ENCODE measurements around the gene NEU2. TPM values are rescaled to one million over a fixed set of nuclear protein-coding genes. Genes with fewer than 3 reads are reported as not detected.

NEU2 gene
- total and polyA plus RNA-seq, 2 of the 4 experiments (the other 2 are of a cell fraction), result not detected

DNA sequence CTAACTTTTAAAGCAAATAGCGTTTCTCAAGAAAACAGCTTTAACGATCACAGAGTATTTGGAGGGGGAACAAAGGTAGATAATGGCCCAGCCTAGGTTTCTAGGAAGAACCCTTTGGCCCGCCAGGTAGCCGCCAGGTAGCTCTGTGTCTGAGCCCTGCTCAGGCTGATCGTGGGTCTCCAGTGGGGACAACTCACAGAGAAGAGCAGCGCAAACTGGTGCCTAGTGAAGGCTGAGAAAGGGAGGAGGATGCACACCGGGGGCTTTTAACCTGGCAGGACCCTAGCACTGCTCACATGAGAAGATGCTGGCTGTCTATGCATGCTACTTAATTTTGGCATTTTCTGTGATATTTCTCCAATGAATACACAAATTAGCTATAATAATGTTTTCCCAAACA is 25.2 kb upstream of the NEU2 start:
- no peak overlapping the region for H3K14ac ChIP-seq (replicated peaks; ENCODE audit: low read depth, low read length)
- no peak overlapping the region for H3K27ac ChIP-seq (ENCODE audit: insufficient read depth, low read length)
- POLR2A ChIA-PET (ENCODE audit: unreplicated experiment), result no interaction called here
- TF ChIP-seq POLR2A (IDR thresholded peaks at IDR 0.05; ENCODE audit: low read depth, low read length) (no peak), MXI1 (IDR thresholded peaks at IDR 0.05; ENCODE audit: borderline replicate concordance, low read depth, low read length) (no peak), CEBPB (IDR thresholded peaks at IDR 0.05; ENCODE audit: low read depth, low read length) (no peak), NFE2L2 (IDR thresholded peaks at IDR 0.05; ENCODE audit: low read depth, low read length) (no peak), RFX5 (IDR thresholded peaks at IDR 0.05; ENCODE audit: low read depth, low read length) (no peak), ELK1 (IDR thresholded peaks at IDR 0.05; ENCODE audit: borderline replicate concordance, low read depth, low read length) (no peak), FOS (IDR thresholded peaks at IDR 0.05; ENCODE audit: low read depth, low read length) (no peak), BHLHE40 (IDR thresholded peaks at IDR 0.05; ENCODE audit: low read depth, low read length) (no peak), SMC3 (IDR thresholded peaks at IDR 0.05; ENCODE audit: low read depth, low read length) (no peak)
- H3K9ac ChIP-seq (ENCODE audit: low read depth, low read length), result no peak overlapping the region
- no peaks in the 10 kb centered on the region for H3K9me3 ChIP-seq (ENCODE audit: control insufficient read depth, insufficient read depth, low read length)
- ATAC-seq (ENCODE audit: low read depth), result no peak
- no peak overlapping the region for H3K4me3 ChIP-seq (ENCODE audit: insufficient read depth, low read depth, low read length)
- H3K27me3 ChIP-seq (ENCODE audit: control insufficient read depth, insufficient read depth, low read length), result peaks cover 18% of the 10 kb centered on the region
- no peaks in the 10 kb centered on the region for H3K4me1 ChIP-seq (ENCODE audit: control insufficient read depth, insufficient read depth, low read length)
- dilution Hi-C loops (cut with HindIII; ENCODE audit: low sequenced_read_pairs, unreplicated experiment), result no loop called here
- H4K20me1 ChIP-seq (ENCODE audit: insufficient read depth, low read length), result no peaks in the 10 kb centered on the region
- CTCF ChIA-PET, result no interaction called here
- H2AFZ ChIP-seq (replicated peaks; ENCODE audit: low read length, poor library complexity), result no peak overlapping the region
- H3K56ac ChIP-seq (ENCODE audit: extremely low read depth, insufficient read depth, low read length), result no peak overlapping the region
- no peak overlapping the region for H2BK15ac ChIP-seq (ENCODE audit: low read depth, low read length)
- H2AK5ac ChIP-seq (ENCODE audit: low read depth, low read length), result no peak overlapping the region
- H3K18ac ChIP-seq (ENCODE audit: low read depth, low read length), result no peak overlapping the region
- H2BK20ac ChIP-seq (ENCODE audit: low read depth, low read length), result no peak overlapping the region
- intact Hi-C loops (cut with micrococcal nuclease), result no loop called here
- H2BK5ac ChIP-seq (ENCODE audit: low read depth, low read length, poor library complexity, severe bottlenecking), result no peak overlapping the region
- H3K79me1 ChIP-seq (ENCODE audit: low read depth in 1 of 2, low read length in 2 of 2), result no peaks in the 10 kb centered on the region
- DNase-seq, result no peak
- H3K4ac ChIP-seq (ENCODE audit: low read depth, low read length), result no peak overlapping the region
- no peak overlapping the region for H3K23ac ChIP-seq (ENCODE audit: low read depth, low read length)
- H4K5ac ChIP-seq (ENCODE audit: low read depth, low read length), result no peak overlapping the region
- H3K4me2 ChIP-seq (ENCODE audit: low read depth, low read length), result no peak overlapping the region
- no TSS peak for BruUV-seq (replicated peaks)
- H4K91ac ChIP-seq (ENCODE audit: insufficient read depth, low read depth, low read length), result no peak overlapping the region
- no peak overlapping the region for H2AK9ac ChIP-seq (replicated peaks; ENCODE audit: low read depth, low read length, poor library complexity)
- H4K8ac ChIP-seq (ENCODE audit: low read depth in 2 of 2, low read length in 2 of 2), result no peak overlapping the region
- in situ Hi-C loops (cut with MboI; ENCODE audit: low sequenced_read_pairs), result no loop called here
- 86% methylated on average over 3 of the region's 7 CpGs; no CpG with 5 or more reads in 1 of the 2 experiments for WGBS, 2 experiments (ENCODE audit: extremely low coverage in 2 of 2, insufficient read length in 1 of 2)
- H2BK120ac ChIP-seq (ENCODE audit: low read depth, low read length), result no peak overlapping the region
- no peaks in the 10 kb centered on the region for H3K9me1 ChIP-seq (ENCODE audit: insufficient read depth, low read length)
- H3K36me3 ChIP-seq (ENCODE audit: control insufficient read depth, insufficient read depth, low read length), result no peaks in the 10 kb centered on the region

Data from IMR-90 (cell line).